ENCODE measurements around the gene TDO2.

GRCh38 chr4:155883895-155884294 lies 19.6 kb upstream of the TDO2 start:
- no peak for TF ChIP-seq POLR2A (IDR thresholded peaks at IDR 0.05; ENCODE audit: extremely low read depth, insufficient read length)
- TF ChIP-seq, protein P1, sequence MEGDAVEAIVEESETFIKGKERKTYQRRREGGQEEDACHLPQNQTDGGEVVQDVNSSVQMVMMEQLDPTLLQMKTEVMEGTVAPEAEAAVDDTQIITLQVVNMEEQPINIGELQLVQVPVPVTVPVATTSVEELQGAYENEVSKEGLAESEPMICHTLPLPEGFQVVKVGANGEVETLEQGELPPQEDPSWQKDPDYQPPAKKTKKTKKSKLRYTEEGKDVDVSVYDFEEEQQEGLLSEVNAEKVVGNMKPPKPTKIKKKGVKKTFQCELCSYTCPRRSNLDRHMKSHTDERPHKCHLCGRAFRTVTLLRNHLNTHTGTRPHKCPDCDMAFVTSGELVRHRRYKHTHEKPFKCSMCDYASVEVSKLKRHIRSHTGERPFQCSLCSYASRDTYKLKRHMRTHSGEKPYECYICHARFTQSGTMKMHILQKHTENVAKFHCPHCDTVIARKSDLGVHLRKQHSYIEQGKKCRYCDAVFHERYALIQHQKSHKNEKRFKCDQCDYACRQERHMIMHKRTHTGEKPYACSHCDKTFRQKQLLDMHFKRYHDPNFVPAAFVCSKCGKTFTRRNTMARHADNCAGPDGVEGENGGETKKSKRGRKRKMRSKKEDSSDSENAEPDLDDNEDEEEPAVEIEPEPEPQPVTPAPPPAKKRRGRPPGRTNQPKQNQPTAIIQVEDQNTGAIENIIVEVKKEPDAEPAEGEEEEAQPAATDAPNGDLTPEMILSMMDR (IDR thresholded peaks at IDR 0.05; ENCODE audit: low read depth, low read length) = no peak
- TF ChIP-seq MAX (IDR thresholded peaks at IDR 0.05; ENCODE audit: low read depth, low read length) = no peak
- no peak for TF ChIP-seq MYC (IDR thresholded peaks at IDR 0.05; ENCODE audit: low read depth, low read length)
